ENCODE results near the gene PLP2. TPM values are rescaled to one million over a fixed set of nuclear protein-coding genes. Genes with fewer than 3 reads are reported as not detected.

Gene PLP2
- total and polyA plus RNA-seq, 2 of the 4 experiments (the other 2 are of a cell fraction), result 22.6 to 156 TPM

DNA sequence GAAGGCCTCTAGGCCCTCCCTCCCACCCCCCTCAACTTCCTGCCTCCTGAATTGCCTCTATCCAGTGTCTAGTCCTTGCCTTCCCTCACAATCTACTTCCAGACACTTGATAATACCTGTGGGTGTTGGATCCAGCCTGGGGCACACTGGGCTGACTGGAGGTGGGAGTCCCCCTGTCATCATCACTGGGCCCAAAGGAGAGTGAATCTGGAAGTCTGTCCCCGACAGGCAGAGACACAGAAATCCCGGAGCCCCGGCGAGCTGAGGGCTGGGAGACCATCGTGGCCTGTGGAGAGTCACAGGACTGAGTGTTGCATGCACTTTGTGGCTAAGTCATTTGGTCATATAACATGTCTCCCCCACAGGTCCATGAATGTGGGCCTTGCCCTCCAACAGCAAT, 36.7 kb downstream of the PLP2 start:
- no peaks in the 10 kb centered on the region for H3K9me1 ChIP-seq (ENCODE audit: insufficient read depth, low read length)
- peaks cover 13% of the 10 kb centered on the region for H3K27me3 ChIP-seq (ENCODE audit: control insufficient read depth, insufficient read depth, low read length)
- no peak overlapping the region for H3K4me2 ChIP-seq (ENCODE audit: low read depth, low read length)
- no peak overlapping the region for H3K27ac ChIP-seq (ENCODE audit: insufficient read depth, low read length)
- no peak overlapping the region for H3K14ac ChIP-seq (replicated peaks; ENCODE audit: low read depth, low read length)
- no peak overlapping the region for H4K91ac ChIP-seq (ENCODE audit: insufficient read depth, low read depth, low read length)
- H3K23ac ChIP-seq (ENCODE audit: low read depth, low read length), result no peak overlapping the region
- H2BK20ac ChIP-seq (ENCODE audit: low read depth, low read length), result no peak overlapping the region
- no peaks in the 10 kb centered on the region for H4K20me1 ChIP-seq (ENCODE audit: insufficient read depth, low read length)
- no peak overlapping the region for H2BK120ac ChIP-seq (ENCODE audit: low read depth, low read length)
- ChIA-PET POLR2A (ENCODE audit: unreplicated experiment) (no interaction called here), CTCF (interaction anchor here (0.6 kb wide), 1 partner anchor 76 kb away, joined by 4 read pairs; no protein-coding TSS in a partner anchor)
- no peak overlapping the region for H2AK5ac ChIP-seq (ENCODE audit: low read depth, low read length)
- H3K9me3 ChIP-seq (ENCODE audit: control insufficient read depth, insufficient read depth, low read length), result no peaks in the 10 kb centered on the region; the same call in 1 of the 2 replicates
- H3K79me1 ChIP-seq (ENCODE audit: low read depth in 1 of 2, low read length in 2 of 2), result no peaks in the 10 kb centered on the region
- no peak overlapping the region for H3K18ac ChIP-seq (ENCODE audit: low read depth, low read length)
- H3K9ac ChIP-seq (ENCODE audit: low read depth, low read length), result no peak overlapping the region
- TF ChIP-seq BHLHE40 (IDR thresholded peaks at IDR 0.05; ENCODE audit: low read depth, low read length) (no peak), RCOR1 (IDR thresholded peaks at IDR 0.05; ENCODE audit: insufficient replicate concordance, low read length) (no peak), MXI1 (IDR thresholded peaks at IDR 0.05; ENCODE audit: borderline replicate concordance, low read depth, low read length) (no peak), SMC3 (IDR thresholded peaks at IDR 0.05; ENCODE audit: low read depth, low read length) (no peak), CEBPB (IDR thresholded peaks at IDR 0.05; ENCODE audit: low read depth, low read length) (no peak), POLR2A (IDR thresholded peaks at IDR 0.05; ENCODE audit: low read depth, low read length) (no peak), MAFK (IDR thresholded peaks at IDR 0.05; ENCODE audit: low read depth, low read length) (no peak), NFE2L2 (IDR thresholded peaks at IDR 0.05; ENCODE audit: low read depth, low read length) (no peak), MAZ (IDR thresholded peaks at IDR 0.05; ENCODE audit: borderline replicate concordance, low read depth, low read length) (no peak), CHD1 (IDR thresholded peaks at IDR 0.05; ENCODE audit: low read depth, low read length) (no peak), RFX5 (IDR thresholded peaks at IDR 0.05; ENCODE audit: low read depth, low read length) (no peak), FOS (IDR thresholded peaks at IDR 0.05; ENCODE audit: low read depth, low read length) (no peak), RAD21 (IDR thresholded peaks at IDR 0.05; ENCODE audit: low read length) (no peak)
- TF ChIP-seq, protein P1, sequence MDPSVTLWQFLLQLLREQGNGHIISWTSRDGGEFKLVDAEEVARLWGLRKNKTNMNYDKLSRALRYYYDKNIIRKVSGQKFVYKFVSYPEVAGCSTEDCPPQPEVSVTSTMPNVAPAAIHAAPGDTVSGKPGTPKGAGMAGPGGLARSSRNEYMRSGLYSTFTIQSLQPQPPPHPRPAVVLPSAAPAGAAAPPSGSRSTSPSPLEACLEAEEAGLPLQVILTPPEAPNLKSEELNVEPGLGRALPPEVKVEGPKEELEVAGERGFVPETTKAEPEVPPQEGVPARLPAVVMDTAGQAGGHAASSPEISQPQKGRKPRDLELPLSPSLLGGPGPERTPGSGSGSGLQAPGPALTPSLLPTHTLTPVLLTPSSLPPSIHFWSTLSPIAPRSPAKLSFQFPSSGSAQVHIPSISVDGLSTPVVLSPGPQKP (IDR thresholded peaks at IDR 0.05; ENCODE audit: borderline replicate concordance, low read depth, low read length), result no peak
- TF ChIP-seq, protein P2, sequence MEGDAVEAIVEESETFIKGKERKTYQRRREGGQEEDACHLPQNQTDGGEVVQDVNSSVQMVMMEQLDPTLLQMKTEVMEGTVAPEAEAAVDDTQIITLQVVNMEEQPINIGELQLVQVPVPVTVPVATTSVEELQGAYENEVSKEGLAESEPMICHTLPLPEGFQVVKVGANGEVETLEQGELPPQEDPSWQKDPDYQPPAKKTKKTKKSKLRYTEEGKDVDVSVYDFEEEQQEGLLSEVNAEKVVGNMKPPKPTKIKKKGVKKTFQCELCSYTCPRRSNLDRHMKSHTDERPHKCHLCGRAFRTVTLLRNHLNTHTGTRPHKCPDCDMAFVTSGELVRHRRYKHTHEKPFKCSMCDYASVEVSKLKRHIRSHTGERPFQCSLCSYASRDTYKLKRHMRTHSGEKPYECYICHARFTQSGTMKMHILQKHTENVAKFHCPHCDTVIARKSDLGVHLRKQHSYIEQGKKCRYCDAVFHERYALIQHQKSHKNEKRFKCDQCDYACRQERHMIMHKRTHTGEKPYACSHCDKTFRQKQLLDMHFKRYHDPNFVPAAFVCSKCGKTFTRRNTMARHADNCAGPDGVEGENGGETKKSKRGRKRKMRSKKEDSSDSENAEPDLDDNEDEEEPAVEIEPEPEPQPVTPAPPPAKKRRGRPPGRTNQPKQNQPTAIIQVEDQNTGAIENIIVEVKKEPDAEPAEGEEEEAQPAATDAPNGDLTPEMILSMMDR (conservative IDR thresholded peaks at IDR 0.05; ENCODE audit: low read depth, low read length), result no peak
- TF ChIP-seq, protein P3, sequence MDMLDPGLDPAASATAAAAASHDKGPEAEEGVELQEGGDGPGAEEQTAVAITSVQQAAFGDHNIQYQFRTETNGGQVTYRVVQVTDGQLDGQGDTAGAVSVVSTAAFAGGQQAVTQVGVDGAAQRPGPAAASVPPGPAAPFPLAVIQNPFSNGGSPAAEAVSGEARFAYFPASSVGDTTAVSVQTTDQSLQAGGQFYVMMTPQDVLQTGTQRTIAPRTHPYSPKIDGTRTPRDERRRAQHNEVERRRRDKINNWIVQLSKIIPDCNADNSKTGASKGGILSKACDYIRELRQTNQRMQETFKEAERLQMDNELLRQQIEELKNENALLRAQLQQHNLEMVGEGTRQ (IDR thresholded peaks at IDR 0.05; ENCODE audit: low read depth, low read length), result no peak
- no peak overlapping the region for H3K56ac ChIP-seq (ENCODE audit: extremely low read depth, insufficient read depth, low read length)
- no peak overlapping the region for H4K8ac ChIP-seq (ENCODE audit: low read depth in 2 of 2, low read length in 2 of 2)
- no peak overlapping the region for H2BK15ac ChIP-seq (ENCODE audit: low read depth, low read length)
- no CpG with 5 or more reads among the region's 5 CpGs for WGBS, 2 experiments (ENCODE audit: extremely low coverage in 2 of 2, insufficient read length in 1 of 2)
- H3K4me1 ChIP-seq (ENCODE audit: control insufficient read depth, insufficient read depth, low read length), result no peaks in the 10 kb centered on the region
- intact Hi-C loops (cut with micrococcal nuclease), result no loop called here
- no peaks in the 10 kb centered on the region for H3K36me3 ChIP-seq (ENCODE audit: control insufficient read depth, insufficient read depth, low read length)
- no peak overlapping the region for H2AK9ac ChIP-seq (replicated peaks; ENCODE audit: low read depth, low read length, poor library complexity)
- H2BK5ac ChIP-seq (ENCODE audit: low read depth, low read length, poor library complexity, severe bottlenecking), result no peak overlapping the region
- no TSS peak for BruUV-seq (replicated peaks)
- in situ Hi-C loops (cut with MboI; ENCODE audit: low sequenced_read_pairs), result no loop called here
- H3K4me3 ChIP-seq (ENCODE audit: insufficient read depth, low read depth, low read length), result no peak overlapping the region
- ATAC-seq (ENCODE audit: low read depth), result no peak
- DNase-seq, result no peak
- no peak overlapping the region for H4K5ac ChIP-seq (ENCODE audit: low read depth, low read length)
- dilution Hi-C loops (cut with HindIII; ENCODE audit: low sequenced_read_pairs, unreplicated experiment), result no loop called here
- H2AFZ ChIP-seq (replicated peaks; ENCODE audit: low read length, poor library complexity), result no peak overlapping the region
- no peak overlapping the region for H3K4ac ChIP-seq (ENCODE audit: low read depth, low read length)

Data from IMR-90 (cell line).